WTC11 (cell line): Measurements from ENCODE around the gene SLC15A1.

Source experiments
- FOXP4 ChIP-seq: sonication (generic); formaldehyde crosslinking; IDR thresholded peaks from 2 replicates; pipeline ENCODE4 v1.8.0; 2022; ENCODE audit warnings: mild to moderate bottlenecking, missing genetic modification reagents
- HMGXB4 ChIP-seq: sonication (generic); formaldehyde crosslinking; IDR thresholded peaks from 2 replicates; pipeline ENCODE4 v1.8.1; 2023; ENCODE audit warnings: mild to moderate bottlenecking, moderate library complexity, missing genetic modification reagents
- MLX ChIP-seq: sonication (generic); formaldehyde crosslinking; IDR thresholded peaks from 2 replicates; pipeline ENCODE4 v1.8.1; 2023; ENCODE audit warnings: mild to moderate bottlenecking, missing genetic modification reagents, moderate library complexity
- MYBL2 ChIP-seq: sonication (generic); formaldehyde crosslinking; IDR thresholded peaks from 2 replicates; pipeline ENCODE4 v1.8.1; 2023; ENCODE audit warnings: mild to moderate bottlenecking, moderate library complexity, missing genetic modification reagents
- SP1 ChIP-seq: sonication (generic); formaldehyde crosslinking; conservative IDR thresholded peaks from 2 replicates; pipeline ENCODE4 v1.8.1; 2022; ENCODE audit warnings: missing genetic modification reagents
- ZBTB21 ChIP-seq: sonication (generic); formaldehyde crosslinking; IDR thresholded peaks from 2 replicates; pipeline ENCODE4 v1.8.1; 2023; ENCODE audit warnings: mild to moderate bottlenecking, missing genetic modification reagents, borderline replicate concordance
- ZBTB43 ChIP-seq: sonication (generic); formaldehyde crosslinking; IDR thresholded peaks from 2 replicates; pipeline ENCODE4 v1.8.1; 2023; ENCODE audit warnings: mild to moderate bottlenecking, missing genetic modification reagents
- ZNF121 ChIP-seq: sonication (generic); formaldehyde crosslinking; IDR thresholded peaks from 2 replicates; pipeline ENCODE4 v1.8.0; 2023; ENCODE audit warnings: missing genetic modification reagents
- ZNF232 ChIP-seq: sonication (generic); formaldehyde crosslinking; IDR thresholded peaks from 2 replicates; pipeline ENCODE4 v1.8.0; 2022; ENCODE audit warnings: mild to moderate bottlenecking, missing genetic modification reagents
- ZNF263 ChIP-seq: sonication (generic); formaldehyde crosslinking; IDR thresholded peaks from 2 replicates; pipeline ENCODE4 v1.8.1; 2022; ENCODE audit warnings: low read depth, mild to moderate bottlenecking, moderate library complexity, missing genetic modification reagents
- ZNF423 ChIP-seq: fragments of 250-450 bp; sonication (Bioruptor Pico); IDR thresholded peaks from 2 replicates; pipeline ENCODE4 v2.1.2; 2022; ENCODE audit warnings: mild to moderate bottlenecking, moderate library complexity
- TF ChIP-seq, protein P1 (sequence below): fragments of 200-600 bp; IDR thresholded peaks from 2 replicates; pipeline ENCODE4 v1.8.0; 2022; ENCODE audit warnings: antibody characterized with exemption
- TF ChIP-seq, protein P2 (sequence below): sonication (generic); formaldehyde crosslinking; conservative IDR thresholded peaks from 2 replicates; pipeline ENCODE4 v1.8.1; 2022; ENCODE audit warnings: mild to moderate bottlenecking, missing genetic modification reagents
- TF ChIP-seq, protein P3 (sequence below): sonication (generic); formaldehyde crosslinking; IDR thresholded peaks from 2 replicates; pipeline ENCODE4 v1.8.1; 2022; ENCODE audit warnings: mild to moderate bottlenecking, missing genetic modification reagents, moderate library complexity, borderline replicate concordance

GRCh38 chr13:98765996-98766519 is 13.6 kb upstream of the SLC15A1 start:
- TF ChIP-seq, protein P1, sequence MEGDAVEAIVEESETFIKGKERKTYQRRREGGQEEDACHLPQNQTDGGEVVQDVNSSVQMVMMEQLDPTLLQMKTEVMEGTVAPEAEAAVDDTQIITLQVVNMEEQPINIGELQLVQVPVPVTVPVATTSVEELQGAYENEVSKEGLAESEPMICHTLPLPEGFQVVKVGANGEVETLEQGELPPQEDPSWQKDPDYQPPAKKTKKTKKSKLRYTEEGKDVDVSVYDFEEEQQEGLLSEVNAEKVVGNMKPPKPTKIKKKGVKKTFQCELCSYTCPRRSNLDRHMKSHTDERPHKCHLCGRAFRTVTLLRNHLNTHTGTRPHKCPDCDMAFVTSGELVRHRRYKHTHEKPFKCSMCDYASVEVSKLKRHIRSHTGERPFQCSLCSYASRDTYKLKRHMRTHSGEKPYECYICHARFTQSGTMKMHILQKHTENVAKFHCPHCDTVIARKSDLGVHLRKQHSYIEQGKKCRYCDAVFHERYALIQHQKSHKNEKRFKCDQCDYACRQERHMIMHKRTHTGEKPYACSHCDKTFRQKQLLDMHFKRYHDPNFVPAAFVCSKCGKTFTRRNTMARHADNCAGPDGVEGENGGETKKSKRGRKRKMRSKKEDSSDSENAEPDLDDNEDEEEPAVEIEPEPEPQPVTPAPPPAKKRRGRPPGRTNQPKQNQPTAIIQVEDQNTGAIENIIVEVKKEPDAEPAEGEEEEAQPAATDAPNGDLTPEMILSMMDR: no peak
- TF ChIP-seq, protein P2, sequence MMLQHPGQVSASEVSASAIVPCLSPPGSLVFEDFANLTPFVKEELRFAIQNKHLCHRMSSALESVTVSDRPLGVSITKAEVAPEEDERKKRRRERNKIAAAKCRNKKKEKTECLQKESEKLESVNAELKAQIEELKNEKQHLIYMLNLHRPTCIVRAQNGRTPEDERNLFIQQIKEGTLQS (CRISPR knock-in tag): no peak
- TF ChIP-seq ZBTB21 (CRISPR knock-in tag) (no peak), FOXP4 (CRISPR knock-in tag) (no peak), ZNF121 (no peak), ZNF232 (CRISPR knock-in tag) (no peak), HMGXB4 (CRISPR knock-in tag) (no peak), SP1 (no peak), ZNF423 (no peak), ZBTB43 (CRISPR knock-in tag) (no peak), MYBL2 (no peak), ZNF263 (CRISPR knock-in tag) (no peak), MLX (no peak)
- TF ChIP-seq, protein P3, sequence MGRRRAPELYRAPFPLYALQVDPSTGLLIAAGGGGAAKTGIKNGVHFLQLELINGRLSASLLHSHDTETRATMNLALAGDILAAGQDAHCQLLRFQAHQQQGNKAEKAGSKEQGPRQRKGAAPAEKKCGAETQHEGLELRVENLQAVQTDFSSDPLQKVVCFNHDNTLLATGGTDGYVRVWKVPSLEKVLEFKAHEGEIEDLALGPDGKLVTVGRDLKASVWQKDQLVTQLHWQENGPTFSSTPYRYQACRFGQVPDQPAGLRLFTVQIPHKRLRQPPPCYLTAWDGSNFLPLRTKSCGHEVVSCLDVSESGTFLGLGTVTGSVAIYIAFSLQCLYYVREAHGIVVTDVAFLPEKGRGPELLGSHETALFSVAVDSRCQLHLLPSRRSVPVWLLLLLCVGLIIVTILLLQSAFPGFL: no peak
